Fibroblast of peridontal ligament (primary cell): ENCODE results near the gene ADTRP.
"Not testable (repeated sequence)": the region's sequence is repeated elsewhere in the genome, so short reads cannot be mapped to it uniquely, and the experiment has no call there.

Experiments used
- DNase-seq: peaks from one replicate; pipeline ENCODE4 v3.0.0-alpha.2; 2010; ENCODE audit errors: extremely low read depth

ADTRP gene

GRCh38 chr6:11692451-11693376, 85.9 kb downstream of the ADTRP start:
- peak; percentile 27 for DNase-seq

GRCh38 chr6:11689847-11690246, 88.8 kb downstream of the ADTRP start:
- DNase-seq, result no peak

GRCh38 chr6:11689400-11689799, 89.2 kb downstream of the ADTRP start:
- DNase-seq, result not testable (repeated sequence)

GRCh38 chr6:11688425-11688709, 90.2 kb downstream of the ADTRP start:
- DNase-seq, result no peak

GRCh38 chr6:11685481-11686093, 93.0 kb downstream of the ADTRP start:
- peak; percentile 35 for DNase-seq

- DNase-seq, result no peak
Observed at GRCh38 chr6:11684901-11685480, 93.6 kb downstream of the ADTRP start.

- DNase-seq, result no peak
Observed at GRCh38 chr6:11683871-11684270, 94.7 kb downstream of the ADTRP start.

GRCh38 chr6:11682561-11682975, 96.0 kb downstream of the ADTRP start:
- no peak for DNase-seq

- no peak for DNase-seq
Observed at GRCh38 chr6:11681770-11682169, 96.8 kb downstream of the ADTRP start.

- no peak for DNase-seq
Observed at GRCh38 chr6:11681357-11681756, 97.2 kb downstream of the ADTRP start.

- DNase-seq, result not testable (repeated sequence)
Observed at GRCh38 chr6:11680479-11680878, 98.1 kb downstream of the ADTRP start.

- DNase-seq, result no peak
Observed at GRCh38 chr6:11679099-11679498, 99.5 kb downstream of the ADTRP start.

GRCh38 chr6:11675601-11676000, 103.0 kb downstream of the ADTRP start:
- no peak for DNase-seq

GRCh38 chr6:11672669-11673068, 105.9 kb downstream of the ADTRP start:
- DNase-seq, result no peak

- peak; percentile 35 for DNase-seq
Observed at GRCh38 chr6:11672256-11672655, 106.3 kb downstream of the ADTRP start.

- DNase-seq, result no peak
Observed at GRCh38 chr6:11669696-11670095, 108.9 kb downstream of the ADTRP start.

GRCh38 chr6:11668455-11668854, 110.1 kb downstream of the ADTRP start:
- no peak for DNase-seq

- DNase-seq, result no peak
Observed at GRCh38 chr6:11667876-11668275, 110.7 kb downstream of the ADTRP start.

GRCh38 chr6:11665604-11666326, 112.8 kb downstream of the ADTRP start:
- DNase-seq, result no peak
